ENCODE measurements around the gene MARS2.

The MARS2 gene

GRCh38 chr2:197705912-197706838, 1.0 kb downstream of the MARS2 start:
- Histone ChIP-seq H3K9me2 (replicated peaks; ENCODE audit: insufficient read depth, low read length) (no peaks in the 10 kb centered on the region), H2AFZ (ENCODE audit: low read depth, low read length, severe bottlenecking) (peak overlapping the region; percentile 49)

GRCh38 chr2:197706839-197707207, 1.7 kb downstream of the MARS2 start:
- peak overlapping the region; percentile 19; the same call in 1 of the 2 replicates for H3K27ac ChIP-seq (ENCODE audit: low read depth, low read length)
- no peaks in the 10 kb centered on the region for H3F3A ChIP-seq (ENCODE audit: insufficient read depth)
- no peaks in the 10 kb centered on the region for H3K9me3 ChIP-seq (ENCODE audit: insufficient read depth, low read length)
- no peaks in the 10 kb centered on the region for H3K9me2 ChIP-seq (replicated peaks; ENCODE audit: insufficient read depth, low read length)
- no peaks in the 10 kb centered on the region for H3K27me3 ChIP-seq (ENCODE audit: low read length)
- H3K79me2 ChIP-seq (ENCODE audit: insufficient read depth, low read length) = peaks cover 62% of the 10 kb centered on the region
- peaks cover 13% of the 10 kb centered on the region for H3K36me3 ChIP-seq (ENCODE audit: low read length)
- H3K4me2 ChIP-seq (ENCODE audit: low read depth, low read length, poor library complexity, severe bottlenecking) = peak overlapping the region; percentile 95
- no peak for TF ChIP-seq CTCF (IDR thresholded peaks at IDR 0.05; ENCODE audit: insufficient read depth, low read length, poor library complexity, severe bottlenecking)
- TF ChIP-seq EZH2phosphoT487 (conservative IDR thresholded peaks at IDR 0.05; ENCODE audit: low read length) = no peak
- H3K9ac ChIP-seq (ENCODE audit: low read length) = peak overlapping the region; percentile 82
- peak overlapping the region; percentile 88 for H3K4me3 ChIP-seq (ENCODE audit: insufficient read depth, low read length, poor library complexity, severe bottlenecking)
- no peak overlapping the region for H2AFZ ChIP-seq (ENCODE audit: low read depth, low read length, severe bottlenecking)
- H4K20me1 ChIP-seq (ENCODE audit: low read depth, low read length) = peaks cover 19% of the 10 kb centered on the region

More at GRCh38 chr2:197705912-197706838, 1.0 kb downstream of the MARS2 start:
- peaks cover 10% of the 10 kb centered on the region for H3K36me3 ChIP-seq (ENCODE audit: low read length)
- TF ChIP-seq CTCF (IDR thresholded peaks at IDR 0.05; ENCODE audit: insufficient read depth, low read length, poor library complexity, severe bottlenecking) (no peak), EZH2phosphoT487 (conservative IDR thresholded peaks at IDR 0.05; ENCODE audit: low read length) (no peak)
- peak overlapping the region; percentile 95 for H3K4me2 ChIP-seq (ENCODE audit: low read depth, low read length, poor library complexity, severe bottlenecking)
- peak overlapping the region; percentile 88 for H3K4me3 ChIP-seq (ENCODE audit: insufficient read depth, low read length, poor library complexity, severe bottlenecking)
- H3K27me3 ChIP-seq (ENCODE audit: low read length) = no peaks in the 10 kb centered on the region
- peaks cover 18% of the 10 kb centered on the region for H4K20me1 ChIP-seq (ENCODE audit: low read depth, low read length)
- no peaks in the 10 kb centered on the region for H3F3A ChIP-seq (ENCODE audit: insufficient read depth)
- peak overlapping the region; percentile 54 for H3K27ac ChIP-seq (ENCODE audit: low read depth, low read length)
- H3K79me2 ChIP-seq (ENCODE audit: insufficient read depth, low read length) = peaks cover 55% of the 10 kb centered on the region
- no peaks in the 10 kb centered on the region for H3K9me3 ChIP-seq (ENCODE audit: insufficient read depth, low read length)
- peak overlapping the region; percentile 82 for H3K9ac ChIP-seq (ENCODE audit: low read length)

GRCh38 chr2:197707316-197708213, 2.4 kb downstream of the MARS2 start:
- TF ChIP-seq EZH2phosphoT487 (conservative IDR thresholded peaks at IDR 0.05; ENCODE audit: low read length) (no peak), CTCF (IDR thresholded peaks at IDR 0.05; ENCODE audit: insufficient read depth, low read length, poor library complexity, severe bottlenecking) (peak; percentile 78)
- H3K9ac ChIP-seq (ENCODE audit: low read length) = peak overlapping the region; percentile 82
- no peak overlapping the region for H2AFZ ChIP-seq (ENCODE audit: low read depth, low read length, severe bottlenecking)
- H3F3A ChIP-seq (ENCODE audit: insufficient read depth) = no peaks in the 10 kb centered on the region
- no peaks in the 10 kb centered on the region for H3K27me3 ChIP-seq (ENCODE audit: low read length)
- no peaks in the 10 kb centered on the region for H3K9me2 ChIP-seq (replicated peaks; ENCODE audit: insufficient read depth, low read length)
- peaks cover 69% of the 10 kb centered on the region for H3K79me2 ChIP-seq (ENCODE audit: insufficient read depth, low read length)
- H3K9me3 ChIP-seq (ENCODE audit: insufficient read depth, low read length) = no peaks in the 10 kb centered on the region
- H3K36me3 ChIP-seq (ENCODE audit: low read length) = peaks cover 20% of the 10 kb centered on the region
- H3K4me3 ChIP-seq (ENCODE audit: insufficient read depth, low read length, poor library complexity, severe bottlenecking) = peak overlapping the region; percentile 88
- H3K27ac ChIP-seq (ENCODE audit: low read depth, low read length) = peak overlapping the region; percentile 19
- peak overlapping the region; percentile 95 for H3K4me2 ChIP-seq (ENCODE audit: low read depth, low read length, poor library complexity, severe bottlenecking)
- peaks cover 19% of the 10 kb centered on the region for H4K20me1 ChIP-seq (ENCODE audit: low read depth, low read length)
